ENCODE data around the gene TMEM219.
A peak's percentile ranks its signal among the peaks of the same experiment; 100 is the strongest.

DNA sequence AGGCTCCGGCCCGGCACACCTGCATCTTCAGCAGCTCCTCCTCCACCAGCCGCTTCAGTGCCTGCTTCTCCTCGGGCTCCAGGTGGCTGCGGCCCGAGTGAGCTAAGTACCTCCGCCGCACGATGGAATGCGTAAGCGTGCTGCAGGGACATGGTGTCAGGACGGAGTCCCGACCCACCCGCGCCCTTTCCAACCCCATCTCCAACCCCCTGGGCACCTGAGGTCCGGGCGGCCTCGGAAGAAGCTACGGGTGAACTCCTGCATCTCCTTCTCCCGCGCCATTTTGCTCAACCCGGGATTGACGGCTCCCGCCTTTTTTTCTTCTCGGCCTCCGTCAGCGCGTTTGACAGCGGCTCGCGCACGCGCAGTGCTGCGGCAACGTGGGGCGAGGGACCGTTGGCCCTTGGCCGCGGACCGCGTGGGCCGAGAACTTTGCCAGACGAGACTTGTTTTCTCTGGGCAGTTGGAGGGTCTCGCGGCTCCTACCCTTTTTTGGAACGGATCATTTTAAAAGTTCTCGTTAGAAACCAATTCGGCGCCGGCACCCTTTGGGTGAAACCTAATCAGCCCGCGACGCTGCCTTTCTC is 33.5 kb downstream of the TMEM219 start, which contains the start of gene HIRIP3:
- TF ChIP-seq, protein P1, sequence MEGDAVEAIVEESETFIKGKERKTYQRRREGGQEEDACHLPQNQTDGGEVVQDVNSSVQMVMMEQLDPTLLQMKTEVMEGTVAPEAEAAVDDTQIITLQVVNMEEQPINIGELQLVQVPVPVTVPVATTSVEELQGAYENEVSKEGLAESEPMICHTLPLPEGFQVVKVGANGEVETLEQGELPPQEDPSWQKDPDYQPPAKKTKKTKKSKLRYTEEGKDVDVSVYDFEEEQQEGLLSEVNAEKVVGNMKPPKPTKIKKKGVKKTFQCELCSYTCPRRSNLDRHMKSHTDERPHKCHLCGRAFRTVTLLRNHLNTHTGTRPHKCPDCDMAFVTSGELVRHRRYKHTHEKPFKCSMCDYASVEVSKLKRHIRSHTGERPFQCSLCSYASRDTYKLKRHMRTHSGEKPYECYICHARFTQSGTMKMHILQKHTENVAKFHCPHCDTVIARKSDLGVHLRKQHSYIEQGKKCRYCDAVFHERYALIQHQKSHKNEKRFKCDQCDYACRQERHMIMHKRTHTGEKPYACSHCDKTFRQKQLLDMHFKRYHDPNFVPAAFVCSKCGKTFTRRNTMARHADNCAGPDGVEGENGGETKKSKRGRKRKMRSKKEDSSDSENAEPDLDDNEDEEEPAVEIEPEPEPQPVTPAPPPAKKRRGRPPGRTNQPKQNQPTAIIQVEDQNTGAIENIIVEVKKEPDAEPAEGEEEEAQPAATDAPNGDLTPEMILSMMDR (IDR thresholded peaks at IDR 0.05), result no peak
- TF ChIP-seq POLR2AphosphoS5 (IDR thresholded peaks at IDR 0.05), result peak; percentile 76
